Measurements from ENCODE around the gene SUSD4.

GRCh38 chr1:223225061-223225460 is 138.9 kb downstream of the SUSD4 start:
- no peak for TF ChIP-seq ZFX (CRISPR knock-in tag; IDR thresholded peaks at IDR 0.05)
- no peak for TF ChIP-seq ZSCAN32 (CRISPR knock-in tag; IDR thresholded peaks at IDR 0.05)
- no peak for TF ChIP-seq FIP1L1 (IDR thresholded peaks at IDR 0.05; ENCODE audit: low read depth, low read length, poor library complexity, severe bottlenecking)
- no peak for TF ChIP-seq FOXP4 (CRISPR knock-in tag; IDR thresholded peaks at IDR 0.05; ENCODE audit: borderline replicate concordance)
- no peak for TF ChIP-seq TCF7L2 (IDR thresholded peaks at IDR 0.05; ENCODE audit: low read depth, low read length)
- no peak for TF ChIP-seq AFF4 (CRISPR knock-in tag; IDR thresholded peaks at IDR 0.05)
- TF ChIP-seq NUFIP1 (IDR thresholded peaks at IDR 0.05; ENCODE audit: partially characterized antibody) = no peak
- TF ChIP-seq CTCF (IDR thresholded peaks at IDR 0.05 in 2 of 3, conservative IDR thresholded peaks at IDR 0.05 in 1 of 3; ENCODE audit: insufficient read depth in 2 of 3, low read depth in 1 of 3, low read length in 3 of 3) = no peak
- TF ChIP-seq HCFC1 (IDR thresholded peaks at IDR 0.05; ENCODE audit: low read depth, low read length) = no peak
- no peak for TF ChIP-seq MAFK (IDR thresholded peaks at IDR 0.05; ENCODE audit: low read length)
- no peak for TF ChIP-seq FOXM1 (IDR thresholded peaks at IDR 0.05; ENCODE audit: low read depth)
- TF ChIP-seq FOXM1 (CRISPR knock-in tag; IDR thresholded peaks at IDR 0.05; ENCODE audit: low read depth) = no peak
- TF ChIP-seq KDM1A (IDR thresholded peaks at IDR 0.05) = no peak
- TF ChIP-seq SIN3B (IDR thresholded peaks at IDR 0.05; ENCODE audit: low read depth) = no peak

All from K562 (cell line).